SH-SY5Y (cell line): ENCODE results near the gene RPGR.

Source experiments
- GATA2 ChIP-seq: IDR thresholded peaks from 2 replicates; pipeline ENCODE4 v1.6.1; 2011; ENCODE audit warnings: mild to moderate bottlenecking, low read depth, low read length
- GATA3 ChIP-seq: IDR thresholded peaks from 2 replicates; pipeline ENCODE4 v1.6.1; 2011; ENCODE audit warnings: low read depth, mild to moderate bottlenecking, low read length, moderate library complexity

GRCh38 chrX:38327775-38328081 is 419 bp upstream of the RPGR start:
- no peak for TF ChIP-seq GATA3
- no peak for TF ChIP-seq GATA2
